B cell (primary cell): ENCODE measurements around the gene ALDH4A1.

Experiments used
- EZH2 ChIP-seq: IDR thresholded peaks from 2 replicates; pipeline ENCODE4 v1.6.1; 2012; ENCODE audit warnings: borderline replicate concordance, low read depth, mild to moderate bottlenecking, moderate library complexity, low read length; ENCODE audit not compliant: insufficient read depth, poor library complexity, severe bottlenecking
- TF ChIP-seq, protein P1 (sequence below): fragments of 200-600 bp; IDR thresholded peaks from one replicate; pipeline ENCODE4 v1.8.0; 2022; ENCODE audit warnings: antibody characterized with exemption, mild to moderate bottlenecking

DNA sequence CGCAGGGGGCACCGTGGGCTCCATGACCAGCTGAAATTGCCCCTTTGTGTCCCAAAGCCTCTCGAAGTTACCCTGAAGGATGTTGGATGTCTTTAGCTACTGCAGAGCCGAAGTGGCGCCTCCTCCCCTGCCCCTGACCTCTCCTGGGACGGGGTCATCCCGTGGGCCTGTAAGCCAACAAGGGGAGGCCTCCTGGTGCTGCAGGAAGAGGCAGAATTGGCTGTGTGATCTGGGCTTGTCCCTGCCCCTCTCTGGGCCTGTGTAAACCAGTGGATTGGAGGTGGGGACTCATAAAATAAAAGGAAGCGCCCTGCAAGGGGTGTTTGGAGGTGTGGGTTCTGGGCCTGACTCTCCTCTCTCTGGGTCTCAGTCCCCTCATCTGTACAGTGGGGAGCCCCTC is 40.8 kb downstream of the ALDH4A1 start:
- TF ChIP-seq EZH2, result no peak
- TF ChIP-seq, protein P1, sequence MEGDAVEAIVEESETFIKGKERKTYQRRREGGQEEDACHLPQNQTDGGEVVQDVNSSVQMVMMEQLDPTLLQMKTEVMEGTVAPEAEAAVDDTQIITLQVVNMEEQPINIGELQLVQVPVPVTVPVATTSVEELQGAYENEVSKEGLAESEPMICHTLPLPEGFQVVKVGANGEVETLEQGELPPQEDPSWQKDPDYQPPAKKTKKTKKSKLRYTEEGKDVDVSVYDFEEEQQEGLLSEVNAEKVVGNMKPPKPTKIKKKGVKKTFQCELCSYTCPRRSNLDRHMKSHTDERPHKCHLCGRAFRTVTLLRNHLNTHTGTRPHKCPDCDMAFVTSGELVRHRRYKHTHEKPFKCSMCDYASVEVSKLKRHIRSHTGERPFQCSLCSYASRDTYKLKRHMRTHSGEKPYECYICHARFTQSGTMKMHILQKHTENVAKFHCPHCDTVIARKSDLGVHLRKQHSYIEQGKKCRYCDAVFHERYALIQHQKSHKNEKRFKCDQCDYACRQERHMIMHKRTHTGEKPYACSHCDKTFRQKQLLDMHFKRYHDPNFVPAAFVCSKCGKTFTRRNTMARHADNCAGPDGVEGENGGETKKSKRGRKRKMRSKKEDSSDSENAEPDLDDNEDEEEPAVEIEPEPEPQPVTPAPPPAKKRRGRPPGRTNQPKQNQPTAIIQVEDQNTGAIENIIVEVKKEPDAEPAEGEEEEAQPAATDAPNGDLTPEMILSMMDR, result no peak
